Esophagus squamous epithelium (tissue), 5 donors: ENCODE measurements around the gene EIF4G1. TPM values are rescaled to one million over a fixed set of nuclear protein-coding genes. Genes with fewer than 3 reads are reported as not detected.
A peak's percentile ranks its signal among the peaks of the same experiment; 100 is the strongest.
"Not testable (repeated sequence)": the region's sequence is repeated elsewhere in the genome, so short reads cannot be mapped to it uniquely, and the experiment has no call there.

Source experiments
- DNase-seq: peaks from one replicate; lab custom pipeline; 2025; lab: John Stamatoyannopoulos, UW
- H3K27ac ChIP-seq, 4 donors: fragments of 200-600 bp; sonication (generic); one replicate each; pipeline ENCODE4 v1.5.1; 2016 to 2019; ENCODE audit warnings: mild to moderate bottlenecking in 1 of 4
- H3K27me3 ChIP-seq, 4 donors: fragments of 200-600 bp; sonication (generic); 1 replicate in 3 of 4; 2 replicates in 1 of 4; pipeline versions ENCODE4 v1.5.1 to v1.6.0; 2017 to 2021; ENCODE audit warnings: antibody characterized with exemption in 1 of 4
- H3K36me3 ChIP-seq, 3 donors: fragments of 200-600 bp; sonication (generic); one replicate each; pipeline ENCODE4 v1.5.1; 2016 to 2019
- H3K4me1 ChIP-seq, 3 donors: fragments of 200-600 bp; sonication (generic); one replicate each; pipeline ENCODE4 v1.5.1; 2017 to 2019
- H3K4me3 ChIP-seq, 4 donors: fragments of 200-600 bp; sonication (generic); 1 replicate in 3 of 4; 2 replicates in 1 of 4; pipeline ENCODE4 v1.5.1; 2016 to 2019; ENCODE audit warnings: mild to moderate bottlenecking in 2 of 4, moderate library complexity in 1 of 4
- H3K9me3 ChIP-seq, 3 donors: fragments of 200-600 bp; sonication (generic); one replicate each; pipeline ENCODE4 v1.5.1; 2016 to 2019
- POLR2A ChIP-seq, 4 donors: fragments of 450-650 bp; IDR thresholded peaks; one replicate each; pipeline ENCODE4 v1.6.1; 2017; ENCODE audit warnings: antibody characterized with exemption in 4 of 4, mild to moderate bottlenecking in 4 of 4, moderate library complexity in 3 of 4
- WGBS, 2 donors: methylation state at CpG; one replicate each; pipeline ENCODE4 v1.1.5; 2018; 5-methylcytosine and 5-hydroxymethylcytosine counted together
- intact Hi-C: fragments of 100-400 bp; cut with DNase I; formaldehyde crosslinking; loops from one replicate; pipeline ENCODE4 v1.15.0; 2022
- total RNA-seq, 4 donors: library from RNA; depleted of rRNA; stranded (reverse); fragments of >200 nt; gene quantifications; one replicate each; pipeline ENCODE4 v1.1.0, GENCODE V29; 2016
- TF ChIP-seq, protein P1 (sequence below), 6 experiments: fragments of 450-650 bp in 4 of 6; fragments of 200-600 bp in 2 of 6; sonication (generic) in 2 of 6; IDR thresholded peaks; one replicate each; pipeline ENCODE4 v1.5.1; 2016 to 2019; ENCODE audit warnings: antibody characterized with exemption in 6 of 6, mild to moderate bottlenecking in 4 of 6, moderate library complexity in 4 of 6
- donor health status: DM: yes; HTN: yes; CAD: no.

EIF4G1 gene, protein sequence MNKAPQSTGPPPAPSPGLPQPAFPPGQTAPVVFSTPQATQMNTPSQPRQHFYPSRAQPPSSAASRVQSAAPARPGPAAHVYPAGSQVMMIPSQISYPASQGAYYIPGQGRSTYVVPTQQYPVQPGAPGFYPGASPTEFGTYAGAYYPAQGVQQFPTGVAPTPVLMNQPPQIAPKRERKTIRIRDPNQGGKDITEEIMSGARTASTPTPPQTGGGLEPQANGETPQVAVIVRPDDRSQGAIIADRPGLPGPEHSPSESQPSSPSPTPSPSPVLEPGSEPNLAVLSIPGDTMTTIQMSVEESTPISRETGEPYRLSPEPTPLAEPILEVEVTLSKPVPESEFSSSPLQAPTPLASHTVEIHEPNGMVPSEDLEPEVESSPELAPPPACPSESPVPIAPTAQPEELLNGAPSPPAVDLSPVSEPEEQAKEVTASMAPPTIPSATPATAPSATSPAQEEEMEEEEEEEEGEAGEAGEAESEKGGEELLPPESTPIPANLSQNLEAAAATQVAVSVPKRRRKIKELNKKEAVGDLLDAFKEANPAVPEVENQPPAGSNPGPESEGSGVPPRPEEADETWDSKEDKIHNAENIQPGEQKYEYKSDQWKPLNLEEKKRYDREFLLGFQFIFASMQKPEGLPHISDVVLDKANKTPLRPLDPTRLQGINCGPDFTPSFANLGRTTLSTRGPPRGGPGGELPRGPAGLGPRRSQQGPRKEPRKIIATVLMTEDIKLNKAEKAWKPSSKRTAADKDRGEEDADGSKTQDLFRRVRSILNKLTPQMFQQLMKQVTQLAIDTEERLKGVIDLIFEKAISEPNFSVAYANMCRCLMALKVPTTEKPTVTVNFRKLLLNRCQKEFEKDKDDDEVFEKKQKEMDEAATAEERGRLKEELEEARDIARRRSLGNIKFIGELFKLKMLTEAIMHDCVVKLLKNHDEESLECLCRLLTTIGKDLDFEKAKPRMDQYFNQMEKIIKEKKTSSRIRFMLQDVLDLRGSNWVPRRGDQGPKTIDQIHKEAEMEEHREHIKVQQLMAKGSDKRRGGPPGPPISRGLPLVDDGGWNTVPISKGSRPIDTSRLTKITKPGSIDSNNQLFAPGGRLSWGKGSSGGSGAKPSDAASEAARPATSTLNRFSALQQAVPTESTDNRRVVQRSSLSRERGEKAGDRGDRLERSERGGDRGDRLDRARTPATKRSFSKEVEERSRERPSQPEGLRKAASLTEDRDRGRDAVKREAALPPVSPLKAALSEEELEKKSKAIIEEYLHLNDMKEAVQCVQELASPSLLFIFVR (N-terminal part only)
- total RNA-seq = 100 to 1,000 TPM; 272 to 462 (median 352) TPM

DNA sequence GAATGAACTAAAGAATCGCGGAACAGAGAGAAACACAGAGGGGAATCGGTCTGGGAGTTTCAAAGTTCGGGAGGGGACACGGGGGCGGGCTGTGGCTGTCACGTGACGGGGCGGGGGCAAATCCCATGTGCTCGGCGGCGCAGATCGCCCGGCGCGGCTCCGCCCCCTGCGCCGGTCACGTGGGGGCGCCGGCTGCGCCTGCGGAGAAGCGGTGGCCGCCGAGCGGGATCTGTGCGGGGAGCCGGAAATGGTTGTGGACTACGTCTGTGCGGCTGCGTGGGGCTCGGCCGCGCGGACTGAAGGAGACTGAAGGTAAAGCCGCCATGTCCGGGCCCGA, at the start of gene EIF4G1:
EIF4G1 (plus strand) TSS at position 244 of the 337 bp plus-strand sequence. CDS start 1,191 bp downstream, outside the sequence.
- peak; percentile 57 for DNase-seq
- Histone ChIP-seq H3K27ac (peak within 1 kb of the TSS; percentile 99 to 100 (median 100)), H3K27me3 (no peaks in the 10 kb centered on the region), H3K4me3 (peak within 1 kb of the TSS; percentile 70 to 94 (median 81)), H3K36me3 (peaks cover 7 to 34% (median 13%) of the 10 kb centered on the region in 3 donors), H3K4me1 (peaks cover 20 to 47% (median 35%) of the 10 kb centered on the region in 3 donors), H3K9me3 (no peaks in the 10 kb centered on the region)
- TF ChIP-seq, protein P1, sequence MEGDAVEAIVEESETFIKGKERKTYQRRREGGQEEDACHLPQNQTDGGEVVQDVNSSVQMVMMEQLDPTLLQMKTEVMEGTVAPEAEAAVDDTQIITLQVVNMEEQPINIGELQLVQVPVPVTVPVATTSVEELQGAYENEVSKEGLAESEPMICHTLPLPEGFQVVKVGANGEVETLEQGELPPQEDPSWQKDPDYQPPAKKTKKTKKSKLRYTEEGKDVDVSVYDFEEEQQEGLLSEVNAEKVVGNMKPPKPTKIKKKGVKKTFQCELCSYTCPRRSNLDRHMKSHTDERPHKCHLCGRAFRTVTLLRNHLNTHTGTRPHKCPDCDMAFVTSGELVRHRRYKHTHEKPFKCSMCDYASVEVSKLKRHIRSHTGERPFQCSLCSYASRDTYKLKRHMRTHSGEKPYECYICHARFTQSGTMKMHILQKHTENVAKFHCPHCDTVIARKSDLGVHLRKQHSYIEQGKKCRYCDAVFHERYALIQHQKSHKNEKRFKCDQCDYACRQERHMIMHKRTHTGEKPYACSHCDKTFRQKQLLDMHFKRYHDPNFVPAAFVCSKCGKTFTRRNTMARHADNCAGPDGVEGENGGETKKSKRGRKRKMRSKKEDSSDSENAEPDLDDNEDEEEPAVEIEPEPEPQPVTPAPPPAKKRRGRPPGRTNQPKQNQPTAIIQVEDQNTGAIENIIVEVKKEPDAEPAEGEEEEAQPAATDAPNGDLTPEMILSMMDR (IDR thresholded peaks at IDR 0.05) = no peak
- TF ChIP-seq POLR2A (IDR thresholded peaks at IDR 0.05) = peak in 2 of 4 donors; percentile 32 to 75
- intact Hi-C loops = no loop called here
- WGBS, 2 donors = 0 to 2% methylated on average over 11 to 28 of the region's 40 CpGs

DNA sequence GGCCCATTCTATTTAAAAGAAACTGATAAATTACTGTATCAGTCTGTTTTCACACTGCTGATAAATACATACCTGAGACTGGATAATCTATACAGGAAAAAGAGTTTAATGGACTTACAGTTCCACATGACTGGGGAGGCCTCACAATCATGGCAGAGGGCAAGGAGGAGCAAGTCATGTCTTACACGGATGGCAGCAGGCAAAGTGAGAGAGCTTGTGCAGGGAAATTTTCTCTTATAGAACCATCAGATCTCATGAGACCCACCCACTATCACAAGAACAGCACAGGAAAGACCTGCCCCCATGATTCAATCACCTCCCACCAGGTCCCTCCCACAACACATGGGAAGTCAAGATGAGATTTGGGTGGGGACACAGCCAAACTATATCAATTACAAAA, 47.2 kb upstream of the EIF4G1 start:
- 70 to 93% methylated on average over 1 of the region's 1 CpG for WGBS, 2 donors
- H3K4me1 ChIP-seq, H3K36me3 ChIP-seq, DNase-seq, intact Hi-C loops, H3K9me3 ChIP-seq, H3K27ac ChIP-seq, H3K4me3 ChIP-seq: not testable (repeated sequence)
- peaks cover 6 to 84% (median 8%) of the 10 kb centered on the region in 4 donors for H3K27me3 ChIP-seq

DNA sequence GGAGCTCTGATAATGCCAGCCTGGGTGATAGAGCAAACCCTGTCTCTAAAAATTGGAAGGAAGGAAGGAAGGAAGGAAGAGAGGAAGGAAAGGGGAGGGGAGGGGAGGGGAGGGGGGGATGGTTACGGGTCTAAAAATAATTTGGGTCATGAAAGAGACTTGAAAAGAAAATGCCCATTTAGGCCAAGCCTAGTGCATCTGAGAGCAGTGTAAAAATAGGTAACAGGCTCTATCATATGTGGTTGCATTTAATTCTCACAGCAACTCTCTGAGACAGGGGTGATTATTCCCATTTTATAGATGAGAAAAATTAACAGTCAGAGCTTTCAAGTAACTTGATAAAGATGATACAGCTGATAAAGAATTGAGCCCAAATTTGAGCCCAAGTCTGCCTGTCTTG, 42.1 kb upstream of the EIF4G1 start:
- Histone ChIP-seq H3K27me3 (peaks cover 0 to 78% (median 8%) of the 10 kb centered on the region in 4 donors), H3K36me3 (no peaks in the 10 kb centered on the region), H3K4me1 (peaks cover 0 to 10% (median 0%) of the 10 kb centered on the region in 3 donors), H3K27ac (no peak overlapping the region), H3K9me3 (no peaks in the 10 kb centered on the region), H3K4me3 (no peak overlapping the region)
- intact Hi-C loops = no loop called here
- TF ChIP-seq POLR2A (IDR thresholded peaks at IDR 0.05) = no peak
- TF ChIP-seq, protein P1 (IDR thresholded peaks at IDR 0.05) = no peak
- WGBS, 2 donors = 47% methylated on average over 1 of the region's 1 CpG
- DNase-seq = no peak

DNA sequence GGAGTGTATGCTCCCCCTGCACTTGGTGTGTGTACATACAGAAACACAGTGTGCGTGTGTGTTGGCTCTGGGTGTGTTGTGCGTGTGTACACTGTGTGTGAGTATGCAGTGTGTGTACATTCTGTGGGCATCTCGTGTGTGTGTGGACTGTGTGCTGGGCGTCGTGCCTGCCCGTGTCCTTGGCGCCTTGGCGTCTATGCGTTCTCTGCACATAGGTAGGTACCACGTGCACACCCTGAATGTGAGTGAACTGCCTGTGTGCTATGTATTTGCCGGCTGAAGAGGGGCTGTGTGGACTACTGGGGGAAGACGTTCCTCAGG, 39.1 kb upstream of the EIF4G1 start:
- no peaks in the 10 kb centered on the region for H3K9me3 ChIP-seq
- TF ChIP-seq, protein P1 (IDR thresholded peaks at IDR 0.05) = no peak
- TF ChIP-seq POLR2A (IDR thresholded peaks at IDR 0.05) = no peak
- H3K27ac ChIP-seq = no peak overlapping the region
- peaks cover 0 to 10% (median 0%) of the 10 kb centered on the region in 3 donors for H3K4me1 ChIP-seq
- no peak for DNase-seq
- H3K36me3 ChIP-seq = no peaks in the 10 kb centered on the region
- H3K27me3 ChIP-seq = peaks cover 0 to 67% (median 8%) of the 10 kb centered on the region in 4 donors
- no peak overlapping the region for H3K4me3 ChIP-seq
- intact Hi-C loops = no loop called here
- WGBS, 2 donors = 51 to 75% methylated on average over 5 to 12 of the region's 12 CpGs
